Osteocyte (in vitro differentiated cells): ENCODE data around the gene RGS12. TPM values are rescaled to one million over a fixed set of nuclear protein-coding genes. Genes with fewer than 3 reads are reported as not detected.

ENCODE experiments used
- DNase-seq: peaks from one replicate; pipeline ENCODE4 v3.0.0; 2021; ENCODE audit warnings: mixed read lengths; ENCODE audit not compliant: unreplicated experiment; ENCODE audit errors: extremely low spot score
- H3K27ac Mint-ChIP-seq: one replicate; pipeline ENCODE4 v1.8.0; 2021; ENCODE audit warnings: mild to moderate bottlenecking, mixed read lengths; ENCODE audit not compliant: unreplicated experiment
- H3K27me3 Mint-ChIP-seq: one replicate; pipeline ENCODE4 v1.8.0; 2021; ENCODE audit warnings: mixed read lengths; ENCODE audit not compliant: unreplicated experiment
- H3K36me3 Mint-ChIP-seq: one replicate; pipeline ENCODE4 v1.8.0; 2021; ENCODE audit warnings: mixed read lengths; ENCODE audit not compliant: unreplicated experiment
- H3K4me1 Mint-ChIP-seq: one replicate; pipeline ENCODE4 v1.8.0; 2021; ENCODE audit warnings: mixed read lengths; ENCODE audit not compliant: unreplicated experiment
- H3K4me3 Mint-ChIP-seq: one replicate; pipeline ENCODE4 v1.8.0; 2021; ENCODE audit warnings: mild to moderate bottlenecking, moderate library complexity, mixed read lengths; ENCODE audit not compliant: unreplicated experiment
- H3K9me3 Mint-ChIP-seq: one replicate; pipeline ENCODE4 v1.8.0; 2021; ENCODE audit warnings: mixed read lengths; ENCODE audit not compliant: unreplicated experiment
- total RNA-seq: library from RNA; stranded (reverse); gene quantifications from 2 replicates; pipeline ENCODE4 v1.2.1, GENCODE V29; 2021
- TF ChIP-seq, protein P1 (sequence below): fragments of 200-600 bp; sonication (generic); IDR thresholded peaks from 2 replicates; pipeline ENCODE4 v1.5.0; 2021; ENCODE audit warnings: antibody characterized with exemption, mild to moderate bottlenecking, moderate library complexity

The RGS12 gene
- total RNA-seq, 1 donor from 2014 or later = 32.5 TPM

DNA sequence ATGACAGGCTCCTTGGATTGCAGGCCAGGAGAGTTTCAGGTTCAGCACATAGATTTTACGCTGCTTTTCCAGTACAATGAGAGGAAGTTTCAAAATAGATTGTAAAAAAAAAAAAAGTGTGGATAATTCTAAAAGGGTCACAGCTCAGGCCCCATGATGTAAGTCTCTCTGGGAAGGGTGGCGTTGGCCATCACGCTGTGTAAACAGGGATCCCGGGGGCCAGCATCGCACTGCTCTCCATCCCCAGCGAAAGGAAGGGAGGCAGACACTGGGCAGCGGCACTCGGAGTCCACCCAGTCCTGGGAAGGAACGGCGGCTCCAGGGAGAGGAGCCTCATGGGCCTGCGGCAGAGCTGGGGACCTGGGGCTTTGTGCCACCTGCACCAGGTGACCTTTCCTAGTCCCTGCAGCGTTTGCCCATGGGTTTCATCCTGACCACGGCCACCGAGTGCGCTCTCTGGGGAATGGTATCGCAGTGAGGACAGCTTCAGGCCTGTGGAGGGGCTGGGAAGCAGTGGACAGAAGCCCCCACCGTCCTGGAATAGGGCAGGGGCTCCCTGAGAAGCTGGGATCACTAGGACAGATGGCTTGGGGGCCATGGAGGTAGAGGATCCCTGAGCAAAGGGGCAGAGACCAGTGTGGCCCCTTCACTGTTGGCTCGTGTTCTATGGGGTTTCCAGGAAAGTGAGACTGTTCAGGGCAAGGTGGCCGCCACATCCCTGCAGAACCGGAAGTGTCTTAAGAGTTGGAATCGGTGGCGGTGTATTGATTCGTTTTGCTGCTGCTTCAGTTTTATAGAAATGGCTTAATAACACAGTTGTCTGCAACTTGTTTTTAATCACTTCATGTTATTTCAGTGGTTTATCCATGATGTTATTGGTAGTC lies 38.9 kb downstream of the RGS12 start:
- Mint-ChIP-seq H3K4me3 (no peak overlapping the region), H3K4me1 (peaks cover 16% of the 10 kb centered on the region), H3K36me3 (no peaks in the 10 kb centered on the region), H3K27me3 (no peaks in the 10 kb centered on the region), H3K9me3 (no peaks in the 10 kb centered on the region), H3K27ac (no peak overlapping the region)
- DNase-seq = peak; percentile 78
- TF ChIP-seq, protein P1, sequence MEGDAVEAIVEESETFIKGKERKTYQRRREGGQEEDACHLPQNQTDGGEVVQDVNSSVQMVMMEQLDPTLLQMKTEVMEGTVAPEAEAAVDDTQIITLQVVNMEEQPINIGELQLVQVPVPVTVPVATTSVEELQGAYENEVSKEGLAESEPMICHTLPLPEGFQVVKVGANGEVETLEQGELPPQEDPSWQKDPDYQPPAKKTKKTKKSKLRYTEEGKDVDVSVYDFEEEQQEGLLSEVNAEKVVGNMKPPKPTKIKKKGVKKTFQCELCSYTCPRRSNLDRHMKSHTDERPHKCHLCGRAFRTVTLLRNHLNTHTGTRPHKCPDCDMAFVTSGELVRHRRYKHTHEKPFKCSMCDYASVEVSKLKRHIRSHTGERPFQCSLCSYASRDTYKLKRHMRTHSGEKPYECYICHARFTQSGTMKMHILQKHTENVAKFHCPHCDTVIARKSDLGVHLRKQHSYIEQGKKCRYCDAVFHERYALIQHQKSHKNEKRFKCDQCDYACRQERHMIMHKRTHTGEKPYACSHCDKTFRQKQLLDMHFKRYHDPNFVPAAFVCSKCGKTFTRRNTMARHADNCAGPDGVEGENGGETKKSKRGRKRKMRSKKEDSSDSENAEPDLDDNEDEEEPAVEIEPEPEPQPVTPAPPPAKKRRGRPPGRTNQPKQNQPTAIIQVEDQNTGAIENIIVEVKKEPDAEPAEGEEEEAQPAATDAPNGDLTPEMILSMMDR = no peak

DNA sequence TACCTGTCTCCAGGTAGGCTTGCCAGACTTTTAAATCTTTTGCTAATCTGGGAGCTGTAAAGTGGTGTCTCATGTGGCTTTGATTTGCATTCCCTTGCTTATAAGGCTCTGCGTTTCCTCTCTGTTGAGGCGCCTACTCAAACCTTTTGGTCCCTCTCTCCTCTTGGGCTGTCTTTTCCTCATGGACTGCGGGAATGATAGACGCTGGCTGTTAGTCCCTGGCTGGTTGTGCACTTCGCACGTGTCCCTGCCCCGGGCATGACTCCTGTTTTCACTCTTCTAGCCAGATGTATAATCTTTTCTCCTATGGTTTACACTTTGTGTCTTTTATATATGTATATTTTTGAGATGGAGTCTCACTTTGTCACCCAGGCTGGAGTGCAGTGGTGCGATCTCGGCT lies 39.7 kb downstream of the RGS12 start:
- Mint-ChIP-seq H3K9me3 (no peaks in the 10 kb centered on the region), H3K27ac (no peak overlapping the region), H3K4me1 (peaks cover 18% of the 10 kb centered on the region), H3K27me3 (no peaks in the 10 kb centered on the region), H3K4me3 (no peak overlapping the region), H3K36me3 (peaks cover 2% of the 10 kb centered on the region)
- TF ChIP-seq, protein P1 = no peak
- peak; percentile 62 for DNase-seq

DNA sequence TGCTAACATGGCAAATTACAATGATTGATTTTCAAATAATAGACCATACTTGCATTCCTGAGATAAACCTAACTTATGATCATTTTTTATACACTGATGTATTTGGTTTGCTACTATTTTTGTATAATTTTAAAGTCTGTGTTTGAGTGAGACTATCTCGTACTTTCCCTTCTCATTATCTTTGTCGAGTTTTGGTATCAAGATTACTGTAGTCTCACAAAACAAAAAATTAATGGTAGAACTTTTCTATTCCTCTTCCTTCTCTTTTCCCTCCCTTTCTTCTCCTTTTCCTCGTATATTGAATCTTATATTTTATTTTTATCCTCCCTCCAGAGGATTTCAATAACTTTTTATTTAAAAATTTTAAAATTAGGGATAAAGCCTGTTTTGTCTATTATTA lies 41.5 kb downstream of the RGS12 start:
- H3K4me1 Mint-ChIP-seq = peaks cover 30% of the 10 kb centered on the region
- H3K36me3 Mint-ChIP-seq = peaks cover 2% of the 10 kb centered on the region
- TF ChIP-seq, protein P1 = no peak
- H3K27me3 Mint-ChIP-seq = no peaks in the 10 kb centered on the region
- no peaks in the 10 kb centered on the region for H3K9me3 Mint-ChIP-seq
- no peak for DNase-seq
- no peak overlapping the region for H3K27ac Mint-ChIP-seq
- no peak overlapping the region for H3K4me3 Mint-ChIP-seq

DNA sequence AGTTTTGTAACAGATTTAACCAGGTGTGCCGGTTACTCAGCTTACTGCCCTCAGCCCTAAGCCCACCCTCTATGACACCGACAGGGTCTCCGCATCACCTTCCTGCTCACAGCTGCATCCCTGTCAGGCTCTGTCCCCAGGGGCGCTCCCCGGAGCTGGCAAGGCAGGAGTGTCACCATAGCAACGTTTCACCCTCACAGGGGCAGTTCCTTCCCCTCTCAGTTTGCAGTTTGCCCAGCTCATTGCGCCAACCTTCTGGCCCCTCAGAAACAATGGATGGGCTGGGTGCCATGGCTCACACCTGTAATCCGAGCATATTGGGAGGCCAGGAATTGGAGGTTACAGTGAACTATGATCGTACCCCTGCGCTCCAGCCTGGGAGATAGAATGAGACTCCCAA lies 42.6 kb downstream of the RGS12 start:
- Mint-ChIP-seq H3K9me3 (no peaks in the 10 kb centered on the region), H3K36me3 (peaks cover 2% of the 10 kb centered on the region), H3K27ac (no peak overlapping the region), H3K27me3 (no peaks in the 10 kb centered on the region), H3K4me3 (no peak overlapping the region), H3K4me1 (peaks cover 35% of the 10 kb centered on the region)
- TF ChIP-seq, protein P1 = no peak
- DNase-seq = peak; percentile 75

DNA sequence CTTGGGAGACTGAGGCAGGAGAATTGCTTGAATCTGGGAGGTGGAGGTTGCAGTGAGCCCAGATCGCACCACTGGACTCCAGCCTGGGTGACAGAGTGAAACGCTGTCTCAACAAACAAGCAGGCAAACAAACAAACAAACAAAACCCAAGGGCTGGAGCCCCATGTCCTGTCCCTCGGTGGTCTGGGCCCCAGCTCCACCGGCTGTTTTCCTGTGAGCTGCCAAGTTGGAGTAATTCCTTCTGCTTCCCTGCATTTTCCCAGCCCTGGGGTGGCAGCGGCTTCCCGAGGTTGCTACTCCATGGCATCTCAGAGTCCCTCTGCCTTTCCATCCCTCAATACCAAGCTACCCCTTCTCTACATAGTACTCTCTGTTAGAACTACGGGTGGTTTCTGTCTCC lies 43.2 kb downstream of the RGS12 start:
- TF ChIP-seq, protein P1 = no peak
- Mint-ChIP-seq H3K27ac (no peak overlapping the region), H3K4me3 (no peak overlapping the region), H3K9me3 (no peaks in the 10 kb centered on the region), H3K27me3 (no peaks in the 10 kb centered on the region), H3K36me3 (peaks cover 2% of the 10 kb centered on the region), H3K4me1 (peaks cover 36% of the 10 kb centered on the region)
- DNase-seq = peak; percentile 71
